DOHH2 (cell line): ENCODE results near the gene WWOX.

ENCODE experiments used
- H3F3A ChIP-seq: fragments of 200-600 bp; sonication (generic), shearing (Covaris generic); 2 replicates; pipeline ENCODE4 v1.6.0; 2016; ENCODE audit warnings: antibody characterized with exemption, mild to moderate bottlenecking; ENCODE audit not compliant: control insufficient read depth, insufficient read depth
- H3K27ac ChIP-seq: fragments of 200-600 bp; sonication (generic); 2 replicates; pipeline ENCODE4 v1.5.1; 2014; ENCODE audit warnings: low read depth, mild to moderate bottlenecking, low read length, moderate library complexity
- H3K27me3 ChIP-seq: fragments of 200-600 bp; sonication (generic); 2 replicates; pipeline ENCODE4 v1.6.1; 2014; ENCODE audit warnings: mild to moderate bottlenecking, low read length, mixed read lengths; ENCODE audit not compliant: control insufficient read depth
- H3K36me3 ChIP-seq: fragments of 200-600 bp; sonication (generic); 2 replicates; pipeline ENCODE4 v1.6.1; 2014; ENCODE audit warnings: mild to moderate bottlenecking, low read length, moderate library complexity, mixed read lengths; ENCODE audit not compliant: control insufficient read depth
- H3K4me1 ChIP-seq: fragments of 200-600 bp; sonication (generic); 2 replicates; pipeline ENCODE4 v1.6.1; 2014; ENCODE audit warnings: mild to moderate bottlenecking, low read length, mixed read lengths; ENCODE audit not compliant: control insufficient read depth
- H3K4me2 ChIP-seq: fragments of 200-600 bp; sonication (generic); 2 replicates; pipeline ENCODE4 v1.6.0; 2014; ENCODE audit warnings: mild to moderate bottlenecking, low read length, moderate library complexity
- H3K4me3 ChIP-seq: fragments of 200-600 bp; sonication (generic); 2 replicates; pipeline ENCODE4 v1.5.1; 2014; ENCODE audit warnings: mild to moderate bottlenecking, low read length, mixed read lengths
- H3K79me2 ChIP-seq: fragments of 200-600 bp; sonication (generic); 2 replicates; pipeline ENCODE4 v1.6.1; 2014; ENCODE audit warnings: mild to moderate bottlenecking, low read length, mixed read lengths; ENCODE audit not compliant: control insufficient read depth
- H3K9me2 ChIP-seq: fragments of 200-600 bp; sonication (generic); replicated peaks from 2 replicates; pipeline ENCODE4 v1.6.1; 2014; ENCODE audit warnings: mild to moderate bottlenecking, low read length, mixed read lengths; ENCODE audit not compliant: control insufficient read depth
- H3K9me3 ChIP-seq: fragments of 200-600 bp; sonication (generic); 2 replicates; pipeline ENCODE4 v1.6.1; 2014; ENCODE audit warnings: antibody characterized with exemption, low read length, mixed read lengths; ENCODE audit not compliant: control insufficient read depth, insufficient read depth
- H4K20me1 ChIP-seq: fragments of 200-600 bp; sonication (generic); 2 replicates; pipeline ENCODE4 v1.6.0; 2014; ENCODE audit warnings: low read depth, mild to moderate bottlenecking, antibody characterized with exemption, low read length, moderate library complexity; ENCODE audit not compliant: control insufficient read depth, insufficient read depth
- CTCF ChIP-seq: fragments of 200-600 bp; sonication (generic); IDR thresholded peaks from one replicate; pipeline ENCODE4 v1.5.1; 2014; ENCODE audit warnings: antibody characterized with exemption, mild to moderate bottlenecking, low read depth, low read length; ENCODE audit not compliant: poor library complexity, severe bottlenecking
- EZH2phosphoT487 ChIP-seq: fragments of 200-600 bp; sonication (generic); IDR thresholded peaks from 2 replicates; pipeline ENCODE4 v1.6.1; 2017; ENCODE audit warnings: borderline replicate concordance, mild to moderate bottlenecking, antibody characterized with exemption, low read length, moderate library complexity, mixed read lengths

Gene WWOX

GRCh38 chr16:78150233-78150632 lies 50.8 kb downstream of the WWOX start:
- H3K9me3 ChIP-seq, result no peaks in the 10 kb centered on the region
- no peaks in the 10 kb centered on the region for H3K36me3 ChIP-seq
- no peak overlapping the region for H3K27ac ChIP-seq
- H4K20me1 ChIP-seq, result no peaks in the 10 kb centered on the region; the same call in 1 of the 2 replicates
- TF ChIP-seq EZH2phosphoT487, result no peak
- no peak for TF ChIP-seq CTCF
- no peaks in the 10 kb centered on the region for H3K79me2 ChIP-seq
- H3K9me2 ChIP-seq, result no peaks in the 10 kb centered on the region
- H3K4me3 ChIP-seq, result no peak overlapping the region
- H3K4me2 ChIP-seq, result no peak overlapping the region
- H3K4me1 ChIP-seq, result no peaks in the 10 kb centered on the region
- no peaks in the 10 kb centered on the region for H3F3A ChIP-seq
- H3K27me3 ChIP-seq, result no peaks in the 10 kb centered on the region

GRCh38 chr16:78154729-78155461 lies 55.4 kb downstream of the WWOX start:
- TF ChIP-seq CTCF (no peak), EZH2phosphoT487 (no peak)
- Histone ChIP-seq H3K36me3 (0 out of 2 replicates have a peak, but pooled peaks cover 2% of the 10 kb centered on the region), H3K79me2 (no peaks in the 10 kb centered on the region), H3K4me3 (no peak overlapping the region), H3K27me3 (no peaks in the 10 kb centered on the region), H3K4me1 (no peaks in the 10 kb centered on the region), H3K4me2 (no peak overlapping the region), H3K9me2 (no peaks in the 10 kb centered on the region), H3F3A (no peaks in the 10 kb centered on the region), H3K27ac (no peak overlapping the region), H3K9me3 (no peaks in the 10 kb centered on the region), H4K20me1 (no peaks in the 10 kb centered on the region)

DNA sequence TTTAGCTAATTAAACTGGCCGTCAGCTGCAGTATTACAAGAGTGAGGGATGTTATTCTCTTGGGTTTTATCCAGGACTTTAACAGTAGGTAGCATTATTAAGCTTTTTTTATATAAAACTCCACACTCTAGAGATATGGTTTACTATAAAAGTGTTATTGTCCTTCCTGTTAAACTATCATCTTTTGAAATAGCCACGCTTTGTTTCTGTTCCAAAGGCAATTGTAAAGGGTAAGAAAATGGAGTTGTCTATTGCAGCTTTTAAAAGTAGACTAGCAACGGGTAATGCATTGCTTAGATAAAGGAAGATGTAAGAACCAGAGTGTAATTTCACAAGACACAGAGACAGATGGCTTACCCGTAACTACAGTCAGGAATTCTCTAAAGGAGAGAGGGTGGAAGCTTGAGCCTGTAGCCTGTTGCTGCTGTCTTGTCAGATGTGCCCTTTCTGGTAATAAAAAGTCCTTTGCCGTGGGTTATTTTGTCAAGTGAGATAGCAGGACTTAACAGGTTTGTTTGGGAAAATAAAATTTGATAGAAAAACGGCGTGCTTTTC lies 56.4 kb downstream of the WWOX start:
- Histone ChIP-seq H4K20me1 (no peaks in the 10 kb centered on the region), H3K4me2 (no peak overlapping the region), H3K4me1 (no peaks in the 10 kb centered on the region), H3K36me3 (0 out of 2 replicates have a peak, but pooled peaks cover 2% of the 10 kb centered on the region), H3K4me3 (no peak overlapping the region), H3K79me2 (no peaks in the 10 kb centered on the region), H3K9me3 (no peaks in the 10 kb centered on the region), H3F3A (no peaks in the 10 kb centered on the region), H3K9me2 (no peaks in the 10 kb centered on the region), H3K27me3 (no peaks in the 10 kb centered on the region), H3K27ac (no peak overlapping the region)
- TF ChIP-seq EZH2phosphoT487 (no peak), CTCF (no peak)
